ENCODE results near the gene PPM1H.

DNA sequence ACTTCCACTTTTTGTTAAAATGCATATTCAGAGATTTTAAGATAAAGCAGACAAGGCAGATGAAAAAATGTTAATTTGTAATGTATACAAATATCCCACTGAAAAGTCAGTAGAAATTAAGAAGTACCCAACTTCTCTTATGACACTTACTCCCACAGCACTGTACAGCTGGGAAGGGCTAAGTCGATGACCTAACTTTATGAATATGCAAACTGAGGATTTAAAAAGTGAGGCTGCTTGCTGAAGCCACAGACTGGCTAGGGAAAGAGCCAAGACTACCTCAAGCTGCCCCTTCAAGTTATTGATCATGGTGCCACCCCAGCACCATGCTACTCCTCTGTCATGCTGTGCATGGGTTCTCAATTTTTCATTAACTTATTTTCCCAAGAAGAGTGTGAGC, 17.0 kb downstream of the PPM1H start:
- TF ChIP-seq, protein P1, sequence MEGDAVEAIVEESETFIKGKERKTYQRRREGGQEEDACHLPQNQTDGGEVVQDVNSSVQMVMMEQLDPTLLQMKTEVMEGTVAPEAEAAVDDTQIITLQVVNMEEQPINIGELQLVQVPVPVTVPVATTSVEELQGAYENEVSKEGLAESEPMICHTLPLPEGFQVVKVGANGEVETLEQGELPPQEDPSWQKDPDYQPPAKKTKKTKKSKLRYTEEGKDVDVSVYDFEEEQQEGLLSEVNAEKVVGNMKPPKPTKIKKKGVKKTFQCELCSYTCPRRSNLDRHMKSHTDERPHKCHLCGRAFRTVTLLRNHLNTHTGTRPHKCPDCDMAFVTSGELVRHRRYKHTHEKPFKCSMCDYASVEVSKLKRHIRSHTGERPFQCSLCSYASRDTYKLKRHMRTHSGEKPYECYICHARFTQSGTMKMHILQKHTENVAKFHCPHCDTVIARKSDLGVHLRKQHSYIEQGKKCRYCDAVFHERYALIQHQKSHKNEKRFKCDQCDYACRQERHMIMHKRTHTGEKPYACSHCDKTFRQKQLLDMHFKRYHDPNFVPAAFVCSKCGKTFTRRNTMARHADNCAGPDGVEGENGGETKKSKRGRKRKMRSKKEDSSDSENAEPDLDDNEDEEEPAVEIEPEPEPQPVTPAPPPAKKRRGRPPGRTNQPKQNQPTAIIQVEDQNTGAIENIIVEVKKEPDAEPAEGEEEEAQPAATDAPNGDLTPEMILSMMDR (IDR thresholded peaks at IDR 0.05) = no peak
- TF ChIP-seq POLR2A (IDR thresholded peaks at IDR 0.05) (no peak), POLR2AphosphoS5 (IDR thresholded peaks at IDR 0.05) (no peak)

Data from stomach (tissue), 4 donors.